ENCODE data around the gene GPR21.

The GPR21 gene

GRCh38 chr9:123033352-123033751, at the start of gene GPR21:
TSS of gene GPR21 (plus strand) at chr9:123033667. CDS start at chr9:123034567, 900 bp downstream.
- no peak for DNase-seq (ENCODE audit: low read depth, low spot score)

- no peak for DNase-seq (ENCODE audit: low read depth, low spot score)
Observed at GRCh38 chr9:122986010-122986409, 47.5 kb upstream of the GPR21 start.

- no peak for DNase-seq (ENCODE audit: low read depth, low spot score)
Observed at GRCh38 chr9:122988141-122988540, 45.3 kb upstream of the GPR21 start.

- no peak for DNase-seq (ENCODE audit: low read depth, low spot score)
Observed at GRCh38 chr9:122988920-122989621, 44.4 kb upstream of the GPR21 start.

- DNase-seq (ENCODE audit: low read depth, low spot score): peak; percentile 46
Observed at GRCh38 chr9:122991370-122991830, 42.1 kb upstream of the GPR21 start.

- DNase-seq (ENCODE audit: low read depth, low spot score): no peak
Observed at GRCh38 chr9:122996586-122996985, 36.9 kb upstream of the GPR21 start.

- no peak for DNase-seq (ENCODE audit: low read depth, low spot score)
Observed at GRCh38 chr9:122998448-122998847, 35.0 kb upstream of the GPR21 start.

GRCh38 chr9:123000371-123001068, 32.9 kb upstream of the GPR21 start:
- no peak for DNase-seq (ENCODE audit: low read depth, low spot score)

- DNase-seq (ENCODE audit: low read depth, low spot score): no peak
Observed at GRCh38 chr9:123002754-123003153, 30.7 kb upstream of the GPR21 start.

- no peak for DNase-seq (ENCODE audit: low read depth, low spot score)
Observed at GRCh38 chr9:123003466-123003865, 30.0 kb upstream of the GPR21 start.

GRCh38 chr9:123005964-123006363, 27.5 kb upstream of the GPR21 start:
- no peak for DNase-seq (ENCODE audit: low read depth, low spot score)

GRCh38 chr9:123007269-123007668, 26.2 kb upstream of the GPR21 start:
- no peak for DNase-seq (ENCODE audit: low read depth, low spot score)

GRCh38 chr9:123008909-123009308, 24.6 kb upstream of the GPR21 start:
- DNase-seq (ENCODE audit: low read depth, low spot score): no peak

GRCh38 chr9:123011380-123011779, 22.1 kb upstream of the GPR21 start:
- no peak for DNase-seq (ENCODE audit: low read depth, low spot score)

- DNase-seq (ENCODE audit: low read depth, low spot score): peak; percentile 17
Observed at GRCh38 chr9:123011878-123012528, 21.5 kb upstream of the GPR21 start.

GRCh38 chr9:123016631-123017030, 16.8 kb upstream of the GPR21 start:
- DNase-seq (ENCODE audit: low read depth, low spot score): no peak

- no peak for DNase-seq (ENCODE audit: low read depth, low spot score)
Observed at GRCh38 chr9:123020796-123021195, 12.7 kb upstream of the GPR21 start.

GRCh38 chr9:123026425-123026824, 7.0 kb upstream of the GPR21 start:
- no peak for DNase-seq (ENCODE audit: low read depth, low spot score)

- no peak for DNase-seq (ENCODE audit: low read depth, low spot score)
Observed at GRCh38 chr9:123027517-123027916, 6.0 kb upstream of the GPR21 start.

- no peak for DNase-seq (ENCODE audit: low read depth, low spot score)
Observed at GRCh38 chr9:123028136-123028535, 5.3 kb upstream of the GPR21 start.

- no peak for DNase-seq (ENCODE audit: low read depth, low spot score)
Observed at GRCh38 chr9:123028973-123029372, 4.5 kb upstream of the GPR21 start.

- no peak for DNase-seq (ENCODE audit: low read depth, low spot score)
Observed at GRCh38 chr9:123031963-123032362, 1.5 kb upstream of the GPR21 start.

All from smooth muscle cell of the brain vasculature (primary cell).